Astrocyte of the hippocampus (primary cell): ENCODE measurements around the gene CASP10.
A peak's percentile ranks its signal among the peaks of the same experiment; 100 is the strongest.
"Not testable (repeated sequence)": the region's sequence is repeated elsewhere in the genome, so short reads cannot be mapped to it uniquely, and the experiment has no call there.

Experiments used
- DNase-seq: peaks from one replicate; pipeline ENCODE4 v3.0.0; 2011; ENCODE audit warnings: low read depth, low spot score

CASP10 gene

GRCh38 chr2:201233812-201234662 is 51.1 kb downstream of the CASP10 start:
- no peak for DNase-seq

GRCh38 chr2:201234663-201235135 is 51.8 kb downstream of the CASP10 start:
- no peak for DNase-seq

GRCh38 chr2:201235860-201236811 is 53.2 kb downstream of the CASP10 start:
- peak; percentile 86 for DNase-seq

GRCh38 chr2:201237486-201238123 is 54.7 kb downstream of the CASP10 start:
- DNase-seq, result no peak

- not testable (repeated sequence) for DNase-seq
These were observed 56.4 kb downstream of the CASP10 start for GRCh38 chr2:201239167-201239935.

- DNase-seq, result no peak
These were observed 59.8 kb downstream of the CASP10 start for GRCh38 chr2:201242571-201243277.

GRCh38 chr2:201244829-201245228 is 61.9 kb downstream of the CASP10 start:
- no peak for DNase-seq

GRCh38 chr2:201246280-201246679 is 63.3 kb downstream of the CASP10 start:
- DNase-seq, result no peak

- DNase-seq, result no peak
These were observed 65.4 kb downstream of the CASP10 start for GRCh38 chr2:201248288-201248844.

- no peak for DNase-seq
These were observed 66.9 kb downstream of the CASP10 start for GRCh38 chr2:201249889-201250288.

- no peak for DNase-seq
These were observed 67.8 kb downstream of the CASP10 start for GRCh38 chr2:201250741-201251140.

- peak; percentile 85 for DNase-seq
These were observed 71.3 kb downstream of the CASP10 start for GRCh38 chr2:201254081-201254730.

GRCh38 chr2:201255408-201256033 is 72.6 kb downstream of the CASP10 start:
- no peak for DNase-seq

- no peak for DNase-seq
These were observed 73.1 kb downstream of the CASP10 start for GRCh38 chr2:201256082-201256481.

- no peak for DNase-seq
These were observed 74.5 kb downstream of the CASP10 start for GRCh38 chr2:201257381-201257955.

- DNase-seq, result peak; percentile 79
These were observed 75.2 kb downstream of the CASP10 start for GRCh38 chr2:201257956-201258665.

GRCh38 chr2:201258666-201259615 is 76.0 kb downstream of the CASP10 start:
- DNase-seq, result no peak
